ENCODE data around the gene ZNF324.

GRCh38 chr19:58451358-58452101 is 15.3 kb upstream of the ZNF324 start, which contains the start of gene ZNF324B:
- TF ChIP-seq FOXA1 (IDR thresholded peaks at IDR 0.05) (no peak), YY1 (IDR thresholded peaks at IDR 0.05) (peak; percentile 88), TAF1 (conservative IDR thresholded peaks at IDR 0.05) (no peak), GABPA (IDR thresholded peaks at IDR 0.05 in 1 of 2, conservative IDR thresholded peaks at IDR 0.05 in 1 of 2) (peak; percentile 67 to 93), SP1 (IDR thresholded peaks at IDR 0.05) (peak; percentile 41), RAD21 (IDR thresholded peaks at IDR 0.05) (peak in 1 of 2 donors; percentile 29), RXRA (IDR thresholded peaks at IDR 0.05) (no peak), MAX (IDR thresholded peaks at IDR 0.05) (no peak), JUND (IDR thresholded peaks at IDR 0.05) (no peak), HNF4A (conservative IDR thresholded peaks at IDR 0.05) (no peak), EGR1 (IDR thresholded peaks at IDR 0.05; ENCODE audit: low read depth in 2 of 2) (no peak)
- TF ChIP-seq, protein P1, sequence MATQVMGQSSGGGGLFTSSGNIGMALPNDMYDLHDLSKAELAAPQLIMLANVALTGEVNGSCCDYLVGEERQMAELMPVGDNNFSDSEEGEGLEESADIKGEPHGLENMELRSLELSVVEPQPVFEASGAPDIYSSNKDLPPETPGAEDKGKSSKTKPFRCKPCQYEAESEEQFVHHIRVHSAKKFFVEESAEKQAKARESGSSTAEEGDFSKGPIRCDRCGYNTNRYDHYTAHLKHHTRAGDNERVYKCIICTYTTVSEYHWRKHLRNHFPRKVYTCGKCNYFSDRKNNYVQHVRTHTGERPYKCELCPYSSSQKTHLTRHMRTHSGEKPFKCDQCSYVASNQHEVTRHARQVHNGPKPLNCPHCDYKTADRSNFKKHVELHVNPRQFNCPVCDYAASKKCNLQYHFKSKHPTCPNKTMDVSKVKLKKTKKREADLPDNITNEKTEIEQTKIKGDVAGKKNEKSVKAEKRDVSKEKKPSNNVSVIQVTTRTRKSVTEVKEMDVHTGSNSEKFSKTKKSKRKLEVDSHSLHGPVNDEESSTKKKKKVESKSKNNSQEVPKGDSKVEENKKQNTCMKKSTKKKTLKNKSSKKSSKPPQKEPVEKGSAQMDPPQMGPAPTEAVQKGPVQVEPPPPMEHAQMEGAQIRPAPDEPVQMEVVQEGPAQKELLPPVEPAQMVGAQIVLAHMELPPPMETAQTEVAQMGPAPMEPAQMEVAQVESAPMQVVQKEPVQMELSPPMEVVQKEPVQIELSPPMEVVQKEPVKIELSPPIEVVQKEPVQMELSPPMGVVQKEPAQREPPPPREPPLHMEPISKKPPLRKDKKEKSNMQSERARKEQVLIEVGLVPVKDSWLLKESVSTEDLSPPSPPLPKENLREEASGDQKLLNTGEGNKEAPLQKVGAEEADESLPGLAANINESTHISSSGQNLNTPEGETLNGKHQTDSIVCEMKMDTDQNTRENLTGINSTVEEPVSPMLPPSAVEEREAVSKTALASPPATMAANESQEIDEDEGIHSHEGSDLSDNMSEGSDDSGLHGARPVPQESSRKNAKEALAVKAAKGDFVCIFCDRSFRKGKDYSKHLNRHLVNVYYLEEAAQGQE (IDR thresholded peaks at IDR 0.05), result no peak
- TF ChIP-seq, protein P2, sequence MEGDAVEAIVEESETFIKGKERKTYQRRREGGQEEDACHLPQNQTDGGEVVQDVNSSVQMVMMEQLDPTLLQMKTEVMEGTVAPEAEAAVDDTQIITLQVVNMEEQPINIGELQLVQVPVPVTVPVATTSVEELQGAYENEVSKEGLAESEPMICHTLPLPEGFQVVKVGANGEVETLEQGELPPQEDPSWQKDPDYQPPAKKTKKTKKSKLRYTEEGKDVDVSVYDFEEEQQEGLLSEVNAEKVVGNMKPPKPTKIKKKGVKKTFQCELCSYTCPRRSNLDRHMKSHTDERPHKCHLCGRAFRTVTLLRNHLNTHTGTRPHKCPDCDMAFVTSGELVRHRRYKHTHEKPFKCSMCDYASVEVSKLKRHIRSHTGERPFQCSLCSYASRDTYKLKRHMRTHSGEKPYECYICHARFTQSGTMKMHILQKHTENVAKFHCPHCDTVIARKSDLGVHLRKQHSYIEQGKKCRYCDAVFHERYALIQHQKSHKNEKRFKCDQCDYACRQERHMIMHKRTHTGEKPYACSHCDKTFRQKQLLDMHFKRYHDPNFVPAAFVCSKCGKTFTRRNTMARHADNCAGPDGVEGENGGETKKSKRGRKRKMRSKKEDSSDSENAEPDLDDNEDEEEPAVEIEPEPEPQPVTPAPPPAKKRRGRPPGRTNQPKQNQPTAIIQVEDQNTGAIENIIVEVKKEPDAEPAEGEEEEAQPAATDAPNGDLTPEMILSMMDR (IDR thresholded peaks at IDR 0.05; ENCODE audit: low read depth, low read length, missing input control), result no peak
- TF ChIP-seq, protein P3, sequence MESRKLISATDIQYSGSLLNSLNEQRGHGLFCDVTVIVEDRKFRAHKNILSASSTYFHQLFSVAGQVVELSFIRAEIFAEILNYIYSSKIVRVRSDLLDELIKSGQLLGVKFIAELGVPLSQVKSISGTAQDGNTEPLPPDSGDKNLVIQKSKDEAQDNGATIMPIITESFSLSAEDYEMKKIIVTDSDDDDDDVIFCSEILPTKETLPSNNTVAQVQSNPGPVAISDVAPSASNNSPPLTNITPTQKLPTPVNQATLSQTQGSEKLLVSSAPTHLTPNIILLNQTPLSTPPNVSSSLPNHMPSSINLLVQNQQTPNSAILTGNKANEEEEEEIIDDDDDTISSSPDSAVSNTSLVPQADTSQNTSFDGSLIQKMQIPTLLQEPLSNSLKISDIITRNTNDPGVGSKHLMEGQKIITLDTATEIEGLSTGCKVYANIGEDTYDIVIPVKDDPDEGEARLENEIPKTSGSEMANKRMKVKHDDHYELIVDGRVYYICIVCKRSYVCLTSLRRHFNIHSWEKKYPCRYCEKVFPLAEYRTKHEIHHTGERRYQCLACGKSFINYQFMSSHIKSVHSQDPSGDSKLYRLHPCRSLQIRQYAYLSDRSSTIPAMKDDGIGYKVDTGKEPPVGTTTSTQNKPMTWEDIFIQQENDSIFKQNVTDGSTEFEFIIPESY (IDR thresholded peaks at IDR 0.05), result no peak

Measured in liver (tissue), 3 donors.